OCI-LY1 (cell line): ENCODE measurements around the gene DNAJB6.

Source experiments
- H2AFZ ChIP-seq: fragments of 200-600 bp; sonication (generic), shearing (Covaris generic); 2 replicates; pipeline ENCODE4 v1.6.0; 2014; ENCODE audit warnings: antibody characterized with exemption, mild to moderate bottlenecking, low read length
- H3F3A ChIP-seq: fragments of 200-600 bp; sonication (generic), shearing (Covaris generic); 2 replicates; pipeline ENCODE4 v1.6.0; 2014; ENCODE audit warnings: mild to moderate bottlenecking, antibody characterized with exemption, low read length, moderate library complexity; ENCODE audit not compliant: insufficient read depth
- H3K27ac ChIP-seq: fragments of 200-600 bp; sonication (generic); 2 replicates; pipeline ENCODE4 v1.5.1; 2014; ENCODE audit warnings: low read length, mixed run types, mild to moderate bottlenecking, low read depth; ENCODE audit not compliant: poor library complexity, severe bottlenecking
- H3K27me3 ChIP-seq: fragments of 200-600 bp; sonication (generic); 2 replicates; pipeline ENCODE4 v1.6.0; 2014; ENCODE audit warnings: antibody characterized with exemption, mild to moderate bottlenecking, low read length, moderate library complexity; ENCODE audit not compliant: insufficient read depth
- H3K36me3 ChIP-seq: fragments of 200-600 bp; sonication (generic); 2 replicates; pipeline ENCODE4 v1.6.1; 2014; ENCODE audit warnings: mild to moderate bottlenecking, antibody characterized with exemption, low read length, moderate library complexity, mixed read lengths; ENCODE audit not compliant: insufficient read depth
- H3K4me1 ChIP-seq: fragments of 200-600 bp; sonication (generic); 2 replicates; pipeline ENCODE4 v1.5.1; 2014; ENCODE audit warnings: mild to moderate bottlenecking, low read length, moderate library complexity; ENCODE audit not compliant: insufficient read depth, severe bottlenecking
- H3K4me2 ChIP-seq: fragments of 200-600 bp; sonication (generic), shearing (Covaris generic); 2 replicates; pipeline ENCODE4 v1.6.1; 2014; ENCODE audit warnings: low read length
- H3K4me3 ChIP-seq: fragments of 200-600 bp; sonication (generic); 2 replicates; pipeline ENCODE4 v1.5.1; 2014; ENCODE audit warnings: low read length, low read depth, mild to moderate bottlenecking, mixed read lengths; ENCODE audit not compliant: poor library complexity, severe bottlenecking
- H3K79me2 ChIP-seq: fragments of 200-600 bp; shearing (Covaris generic); 2 replicates; pipeline ENCODE4 v1.6.1; 2016; ENCODE audit warnings: mixed run types, low read length, mixed read lengths; ENCODE audit not compliant: insufficient read depth
- H3K9ac ChIP-seq: fragments of 200-600 bp; sonication (generic), shearing (Covaris generic); 2 replicates; pipeline ENCODE4 v1.6.1; 2014; ENCODE audit warnings: mild to moderate bottlenecking, low read length, mixed read lengths
- H3K9me2 ChIP-seq: fragments of 200-600 bp; sonication (generic), shearing (Covaris generic); 2 replicates; pipeline ENCODE4 v1.6.1; 2014; ENCODE audit warnings: low read depth, mild to moderate bottlenecking, low read length, mixed read lengths
- H3K9me3 ChIP-seq: fragments of 200-600 bp; shearing (Covaris generic); 2 replicates; pipeline ENCODE4 v1.6.1; 2014; ENCODE audit warnings: low read length, mixed read lengths
- H4K20me1 ChIP-seq: fragments of 200-600 bp; sonication (generic), shearing (Covaris generic); 2 replicates; pipeline ENCODE4 v1.6.0; 2016; ENCODE audit warnings: mild to moderate bottlenecking, low read length; ENCODE audit not compliant: insufficient read depth
- CTCF ChIP-seq: fragments of 200-600 bp; sonication (generic), shearing (Covaris generic); IDR thresholded peaks from 2 replicates; pipeline ENCODE4 v1.5.1; 2017; ENCODE audit warnings: mild to moderate bottlenecking, antibody characterized with exemption, low read length, moderate library complexity, mixed read lengths
- EZH2 ChIP-seq: fragments of 200-600 bp; sonication (generic), shearing (Covaris generic); IDR thresholded peaks from 2 replicates; pipeline ENCODE4 v1.8.0; 2017; ENCODE audit warnings: borderline replicate concordance, mixed run types, mild to moderate bottlenecking, antibody characterized with exemption, low read length, moderate library complexity, mixed read lengths

DNAJB6 gene

GRCh38 chr7:157401567-157402387 lies 65.0 kb downstream of the DNAJB6 start:
- Histone ChIP-seq H3K9me2 (no peaks in the 10 kb centered on the region), H4K20me1 (no peaks in the 10 kb centered on the region), H3K9ac (no peak overlapping the region), H3K4me3 (no peak overlapping the region), H2AFZ (no peak overlapping the region), H3K4me2 (no peak overlapping the region), H3K79me2 (no peaks in the 10 kb centered on the region), H3K27me3 (no peaks in the 10 kb centered on the region), H3K36me3 (peaks cover 89% of the 10 kb centered on the region), H3K27ac (no peak overlapping the region), H3K4me1 (peaks cover 10% of the 10 kb centered on the region), H3F3A (no peaks in the 10 kb centered on the region), H3K9me3 (no peaks in the 10 kb centered on the region)
- TF ChIP-seq CTCF (no peak), EZH2 (no peak)

GRCh38 chr7:157402388-157402703 lies 65.5 kb downstream of the DNAJB6 start:
- Histone ChIP-seq H3F3A (no peaks in the 10 kb centered on the region), H3K4me2 (no peak overlapping the region), H3K4me1 (peaks cover 5% of the 10 kb centered on the region), H3K9me2 (no peaks in the 10 kb centered on the region), H3K9ac (no peak overlapping the region), H3K27me3 (no peaks in the 10 kb centered on the region), H3K4me3 (no peak overlapping the region), H3K27ac (no peak overlapping the region), H3K36me3 (peaks cover 89% of the 10 kb centered on the region), H4K20me1 (no peaks in the 10 kb centered on the region), H3K79me2 (no peaks in the 10 kb centered on the region), H2AFZ (no peak overlapping the region), H3K9me3 (no peaks in the 10 kb centered on the region)
- no peak for TF ChIP-seq CTCF
- no peak for TF ChIP-seq EZH2

- Histone ChIP-seq H3K79me2 (no peaks in the 10 kb centered on the region), H3K27ac (no peak overlapping the region), H3K36me3 (peaks cover 91% of the 10 kb centered on the region), H4K20me1 (no peaks in the 10 kb centered on the region), H3K4me3 (no peak overlapping the region), H3F3A (no peaks in the 10 kb centered on the region), H3K9me3 (no peaks in the 10 kb centered on the region), H2AFZ (no peak overlapping the region), H3K9ac (no peak overlapping the region), H3K9me2 (no peaks in the 10 kb centered on the region), H3K27me3 (no peaks in the 10 kb centered on the region), H3K4me1 (no peaks in the 10 kb centered on the region), H3K4me2 (no peak overlapping the region)
- TF ChIP-seq CTCF (no peak), EZH2 (no peak)
Observed at GRCh38 chr7:157402911-157403534, 66.2 kb downstream of the DNAJB6 start.
